Stromal cell of bone marrow (primary cell): Measurements from ENCODE around the gene SPEN.
"Not testable (repeated sequence)": the region's sequence is repeated elsewhere in the genome, so short reads cannot be mapped to it uniquely, and the experiment has no call there.

ENCODE experiments used
- DNase-seq: peaks from one replicate; pipeline ENCODE4 v3.0.0-alpha.2; 2012; ENCODE audit warnings: low read depth

The SPEN gene

GRCh38 chr1:15899266-15899665, 51.8 kb downstream of the SPEN start:
- no peak for DNase-seq

- DNase-seq: no peak
Observed at GRCh38 chr1:15900662-15901279, 53.3 kb downstream of the SPEN start.

- peak; percentile 39 for DNase-seq
Observed at GRCh38 chr1:15902882-15903281, 55.4 kb downstream of the SPEN start.

- DNase-seq: no peak
Observed at GRCh38 chr1:15908597-15908996, 61.1 kb downstream of the SPEN start.

DNA sequence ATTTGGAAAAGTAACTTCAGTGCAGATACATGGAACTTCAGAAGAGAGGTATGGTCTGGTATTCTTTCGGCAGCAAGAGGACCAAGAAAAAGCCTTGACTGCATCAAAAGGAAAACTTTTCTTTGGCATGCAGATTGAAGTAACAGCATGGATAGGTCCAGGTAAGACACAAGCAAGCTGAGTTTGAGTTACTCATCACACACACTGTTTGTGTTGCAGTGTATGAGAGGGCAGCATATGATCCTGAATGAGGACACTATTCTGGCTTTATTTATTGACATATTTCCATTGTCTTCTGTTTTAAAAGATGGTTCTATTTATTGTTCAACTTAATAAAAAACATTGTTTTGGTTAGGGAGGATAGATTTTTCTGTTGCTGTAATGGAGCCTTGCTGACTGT, 63.6 kb downstream of the SPEN start:
- DNase-seq: no peak

DNA sequence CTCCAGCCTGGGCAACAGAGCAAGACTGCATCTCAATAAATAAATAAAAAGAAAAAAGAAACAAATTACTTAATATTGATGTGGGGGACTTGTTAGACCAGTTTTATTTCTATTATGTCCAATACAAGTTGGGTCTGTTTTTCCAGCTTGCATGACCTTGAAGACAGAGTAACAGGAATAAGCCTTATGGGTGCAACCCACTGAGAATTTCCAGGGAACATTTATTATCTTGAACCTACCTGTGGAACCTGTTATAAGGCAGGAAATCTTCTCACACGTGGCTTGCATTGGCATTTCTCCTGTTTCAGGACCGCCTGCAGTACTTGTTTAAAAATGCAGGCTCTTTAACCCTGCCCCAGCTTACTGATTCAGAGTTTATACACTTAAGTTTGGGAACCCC, 64.4 kb downstream of the SPEN start:
- DNase-seq: no peak

DNA sequence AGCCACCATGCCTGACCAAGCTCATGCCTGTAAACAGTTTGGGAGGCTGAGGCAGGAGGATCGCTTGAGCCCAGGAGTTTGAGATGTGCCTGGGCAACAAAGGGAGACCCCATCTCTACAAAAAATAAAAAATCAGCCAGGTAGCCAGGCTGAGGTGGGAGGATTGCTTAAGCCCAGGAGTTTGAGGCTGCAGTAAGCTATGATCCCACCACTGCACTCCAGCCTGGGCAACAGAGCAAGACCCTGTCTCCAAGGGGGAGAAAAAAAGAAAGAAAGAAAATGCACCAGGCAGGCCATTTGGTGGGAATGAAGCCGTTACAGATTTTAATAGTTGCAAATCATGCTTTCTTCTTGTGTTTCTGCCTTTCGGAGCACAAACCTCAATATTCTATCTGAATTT, 66.1 kb downstream of the SPEN start:
- not testable (repeated sequence) for DNase-seq

- no peak for DNase-seq
Observed at GRCh38 chr1:15915991-15916390, 68.5 kb downstream of the SPEN start.

- no peak for DNase-seq
Observed at GRCh38 chr1:15916417-15916816, 68.9 kb downstream of the SPEN start.

DNA sequence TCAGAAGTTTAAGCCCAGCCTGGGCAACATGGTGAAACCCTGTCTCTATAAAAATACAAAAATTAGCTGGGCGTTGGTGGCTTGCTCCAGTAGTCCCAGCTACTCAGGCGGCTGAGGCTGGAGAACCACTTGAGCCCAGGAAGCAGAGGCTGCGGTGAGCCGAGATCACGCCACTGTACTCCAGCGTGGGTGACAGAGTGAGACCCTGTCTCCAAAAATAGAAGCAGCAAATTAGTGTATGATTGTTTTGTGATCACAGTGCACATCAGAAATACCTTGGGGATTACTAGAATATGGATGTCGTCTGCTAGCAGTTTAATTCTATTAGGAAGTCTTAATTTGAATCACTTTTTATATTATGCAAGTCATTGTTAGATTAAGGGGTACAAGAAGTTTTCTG, 69.4 kb downstream of the SPEN start:
- DNase-seq: no peak

DNA sequence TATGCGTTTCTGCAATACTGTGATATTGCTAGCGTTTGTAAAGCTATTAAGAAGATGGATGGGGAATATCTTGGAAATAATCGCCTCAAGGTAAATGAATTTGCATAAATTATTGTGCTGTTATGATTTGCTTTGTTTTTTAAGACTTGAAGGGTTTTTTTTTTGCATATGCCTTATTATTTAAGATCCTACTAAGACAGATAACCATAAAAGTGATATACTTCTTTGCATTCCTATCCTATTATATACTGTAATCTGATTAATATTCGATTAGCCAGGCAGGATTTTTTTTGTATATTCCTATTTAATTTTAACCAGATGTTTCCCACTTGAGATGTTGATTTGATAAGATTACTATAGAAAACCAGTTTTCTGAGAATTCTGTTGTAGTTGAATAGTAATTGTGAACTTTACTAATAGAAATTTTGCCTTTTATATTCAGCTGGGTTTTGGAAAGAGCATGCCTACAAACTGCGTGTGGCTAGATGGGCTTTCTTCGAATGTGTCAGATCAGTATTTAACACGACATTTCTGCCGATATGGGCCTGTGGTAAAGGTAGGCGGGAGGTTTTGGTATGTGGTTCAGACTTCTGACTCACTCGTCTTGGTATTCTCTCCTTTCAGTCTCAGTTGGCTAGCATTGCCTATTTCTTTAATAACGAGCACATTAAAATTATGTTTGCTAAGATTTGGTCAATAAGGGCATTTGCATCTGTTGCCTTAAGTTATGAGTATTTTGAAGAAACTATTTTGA, 71.6 kb downstream of the SPEN start:
- no peak for DNase-seq

DNA sequence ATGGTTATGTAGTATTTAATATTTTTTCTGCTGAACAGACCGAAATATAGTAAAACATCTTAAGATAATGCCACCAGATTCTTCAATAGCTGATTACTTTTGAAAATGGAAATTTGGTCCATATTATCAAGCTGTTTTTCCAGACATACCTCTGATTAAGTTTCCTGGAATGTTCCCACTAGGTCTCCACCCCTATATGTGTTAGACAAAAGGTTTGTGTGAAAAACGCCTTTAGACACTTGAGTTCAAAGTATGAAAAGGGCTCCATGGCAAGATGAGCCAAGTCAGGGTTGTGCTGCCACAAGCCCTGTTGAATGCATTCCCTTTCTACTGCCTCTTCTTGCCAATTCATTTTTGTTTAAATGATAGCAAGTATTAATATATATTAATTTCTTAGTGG, 75.7 kb downstream of the SPEN start:
- no peak for DNase-seq

GRCh38 chr1:15926448-15926847, 78.9 kb downstream of the SPEN start:
- DNase-seq: not testable (repeated sequence)

- no peak for DNase-seq
Observed at GRCh38 chr1:15928971-15929965, 81.8 kb downstream of the SPEN start.

- no peak for DNase-seq
Observed at GRCh38 chr1:15931401-15931800, 83.9 kb downstream of the SPEN start.

DNA sequence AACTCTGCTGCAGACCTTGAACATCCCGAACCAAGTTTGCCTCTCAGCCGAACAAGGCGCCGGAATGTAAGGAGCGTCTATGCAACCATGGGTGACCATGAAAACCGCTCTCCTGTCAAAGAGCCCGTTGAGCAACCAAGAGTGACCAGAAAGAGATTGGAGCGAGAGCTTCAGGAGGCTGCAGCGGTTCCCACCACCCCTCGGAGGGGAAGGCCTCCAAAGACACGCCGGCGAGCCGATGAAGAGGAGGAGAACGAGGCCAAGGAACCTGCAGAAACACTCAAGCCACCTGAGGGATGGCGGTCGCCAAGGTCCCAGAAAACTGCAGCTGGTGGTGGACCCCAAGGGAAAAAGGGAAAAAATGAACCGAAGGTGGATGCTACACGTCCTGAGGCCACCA, 84.4 kb downstream of the SPEN start:
- DNase-seq: no peak

- no peak for DNase-seq
Observed at GRCh38 chr1:15932612-15933011, 85.1 kb downstream of the SPEN start.

DNA sequence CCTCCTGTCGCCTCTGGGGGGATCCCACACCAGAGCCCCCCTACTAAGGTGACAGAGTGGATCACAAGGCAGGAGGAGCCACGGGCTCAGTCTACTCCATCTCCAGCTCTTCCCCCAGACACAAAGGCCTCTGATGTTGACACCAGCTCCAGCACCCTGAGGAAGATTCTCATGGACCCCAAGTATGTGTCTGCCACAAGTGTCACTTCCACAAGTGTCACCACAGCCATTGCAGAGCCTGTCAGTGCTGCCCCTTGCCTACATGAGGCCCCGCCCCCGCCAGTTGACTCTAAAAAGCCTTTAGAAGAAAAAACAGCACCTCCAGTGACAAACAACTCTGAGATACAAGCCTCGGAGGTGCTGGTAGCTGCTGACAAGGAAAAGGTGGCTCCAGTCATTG, 86.2 kb downstream of the SPEN start:
- DNase-seq: no peak

GRCh38 chr1:15934211-15935055, 86.9 kb downstream of the SPEN start:
- DNase-seq: no peak

GRCh38 chr1:15935056-15935950, 87.8 kb downstream of the SPEN start:
- no peak for DNase-seq

DNA sequence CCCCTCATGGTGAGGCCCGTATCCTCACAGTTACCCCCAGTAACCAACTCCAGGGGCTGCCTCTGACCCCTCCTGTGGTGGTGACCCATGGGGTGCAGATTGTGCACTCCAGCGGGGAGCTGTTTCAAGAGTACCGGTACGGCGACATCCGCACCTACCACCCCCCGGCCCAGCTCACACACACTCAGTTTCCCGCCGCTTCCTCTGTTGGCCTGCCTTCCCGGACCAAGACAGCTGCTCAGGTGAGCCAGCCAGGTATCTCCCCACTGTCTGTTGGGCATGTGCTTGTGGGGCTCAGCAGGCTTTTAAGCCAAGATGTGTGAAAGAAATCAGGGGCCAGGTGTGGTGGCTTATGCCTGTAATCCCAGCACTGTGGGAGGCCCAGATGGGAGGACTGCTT, 88.5 kb downstream of the SPEN start:
- DNase-seq: no peak
